Cardiac fibroblast (primary cell): Measurements from ENCODE around the gene CAPRIN1.

Source experiments
- DNase-seq, 2 donors: peaks; one replicate each; pipeline versions ENCODE4 v3.0.0 to v3.0.0-alpha.2; 2010; ENCODE audit warnings: low read depth in 2 of 2
- H3K4me3 ChIP-seq, 2 donors: replicated peaks in 1 of 2; 1 replicate in 1 of 2; 2 replicates in 1 of 2; pipeline ENCODE4 v1.5.1; 2011; ENCODE audit warnings: low read depth in 2 of 2, low read length in 2 of 2, mild to moderate bottlenecking in 2 of 2, moderate library complexity in 1 of 2
- TF ChIP-seq, protein P1 (sequence below): IDR thresholded peaks from one replicate; pipeline ENCODE4 v1.5.1; 2011; ENCODE audit warnings: low read depth, mild to moderate bottlenecking, low read length, inconsistent platforms

The CAPRIN1 gene

DNA sequence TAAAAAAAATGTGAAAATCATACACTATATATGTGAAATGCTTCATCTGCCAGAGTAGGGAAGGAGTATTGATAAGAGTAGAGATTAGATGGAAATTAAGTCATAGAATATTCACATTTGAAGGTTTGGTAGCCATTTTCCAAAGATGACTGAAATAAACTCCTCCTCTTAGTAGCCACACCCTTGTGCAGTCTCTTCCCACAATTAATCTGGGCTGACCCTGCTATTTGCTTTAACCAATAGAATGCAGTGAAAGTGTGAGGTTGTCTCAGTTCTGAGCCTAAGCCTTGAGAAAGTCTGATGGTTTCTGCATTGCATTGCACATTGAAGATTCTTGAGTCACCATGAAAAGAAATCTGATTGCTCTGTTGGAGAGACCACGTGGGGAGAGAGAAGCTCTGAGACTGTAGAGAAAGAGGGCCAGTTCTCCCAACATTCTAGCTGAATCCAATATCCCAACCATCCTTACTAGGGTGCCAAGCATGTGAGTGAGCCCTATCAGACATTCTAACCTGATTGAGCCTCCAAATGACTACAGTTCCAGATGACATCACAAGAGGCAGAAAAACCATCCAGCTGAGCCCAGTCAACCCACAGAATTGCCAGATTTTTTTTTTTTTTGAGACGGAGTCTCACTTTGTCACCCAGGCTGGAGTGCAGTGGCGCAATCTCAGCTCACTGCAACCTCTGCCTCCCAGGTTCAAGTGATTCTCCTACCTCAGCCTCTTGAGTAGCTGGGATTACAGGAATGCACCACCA, 29.4 kb upstream of the CAPRIN1 start:
- no peak overlapping the region for H3K4me3 ChIP-seq
- TF ChIP-seq, protein P1, sequence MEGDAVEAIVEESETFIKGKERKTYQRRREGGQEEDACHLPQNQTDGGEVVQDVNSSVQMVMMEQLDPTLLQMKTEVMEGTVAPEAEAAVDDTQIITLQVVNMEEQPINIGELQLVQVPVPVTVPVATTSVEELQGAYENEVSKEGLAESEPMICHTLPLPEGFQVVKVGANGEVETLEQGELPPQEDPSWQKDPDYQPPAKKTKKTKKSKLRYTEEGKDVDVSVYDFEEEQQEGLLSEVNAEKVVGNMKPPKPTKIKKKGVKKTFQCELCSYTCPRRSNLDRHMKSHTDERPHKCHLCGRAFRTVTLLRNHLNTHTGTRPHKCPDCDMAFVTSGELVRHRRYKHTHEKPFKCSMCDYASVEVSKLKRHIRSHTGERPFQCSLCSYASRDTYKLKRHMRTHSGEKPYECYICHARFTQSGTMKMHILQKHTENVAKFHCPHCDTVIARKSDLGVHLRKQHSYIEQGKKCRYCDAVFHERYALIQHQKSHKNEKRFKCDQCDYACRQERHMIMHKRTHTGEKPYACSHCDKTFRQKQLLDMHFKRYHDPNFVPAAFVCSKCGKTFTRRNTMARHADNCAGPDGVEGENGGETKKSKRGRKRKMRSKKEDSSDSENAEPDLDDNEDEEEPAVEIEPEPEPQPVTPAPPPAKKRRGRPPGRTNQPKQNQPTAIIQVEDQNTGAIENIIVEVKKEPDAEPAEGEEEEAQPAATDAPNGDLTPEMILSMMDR = no peak
- DNase-seq = no peak

DNA sequence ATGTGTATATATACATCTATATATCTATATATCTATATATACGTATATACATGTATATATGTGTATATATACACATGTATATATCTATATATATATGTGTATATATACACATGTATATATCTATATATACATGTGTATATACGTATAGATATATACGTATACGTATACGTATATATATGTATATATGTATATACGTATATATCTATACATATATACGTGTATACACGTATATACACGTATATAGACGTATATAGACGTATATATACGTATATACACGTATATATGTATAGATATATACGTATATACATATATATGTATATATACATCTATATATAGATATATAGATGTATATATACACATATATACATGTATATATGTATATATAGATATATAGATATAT, 25.1 kb upstream of the CAPRIN1 start:
- no peak overlapping the region for H3K4me3 ChIP-seq
- DNase-seq = no peak
- TF ChIP-seq, protein P1 = no peak

DNA sequence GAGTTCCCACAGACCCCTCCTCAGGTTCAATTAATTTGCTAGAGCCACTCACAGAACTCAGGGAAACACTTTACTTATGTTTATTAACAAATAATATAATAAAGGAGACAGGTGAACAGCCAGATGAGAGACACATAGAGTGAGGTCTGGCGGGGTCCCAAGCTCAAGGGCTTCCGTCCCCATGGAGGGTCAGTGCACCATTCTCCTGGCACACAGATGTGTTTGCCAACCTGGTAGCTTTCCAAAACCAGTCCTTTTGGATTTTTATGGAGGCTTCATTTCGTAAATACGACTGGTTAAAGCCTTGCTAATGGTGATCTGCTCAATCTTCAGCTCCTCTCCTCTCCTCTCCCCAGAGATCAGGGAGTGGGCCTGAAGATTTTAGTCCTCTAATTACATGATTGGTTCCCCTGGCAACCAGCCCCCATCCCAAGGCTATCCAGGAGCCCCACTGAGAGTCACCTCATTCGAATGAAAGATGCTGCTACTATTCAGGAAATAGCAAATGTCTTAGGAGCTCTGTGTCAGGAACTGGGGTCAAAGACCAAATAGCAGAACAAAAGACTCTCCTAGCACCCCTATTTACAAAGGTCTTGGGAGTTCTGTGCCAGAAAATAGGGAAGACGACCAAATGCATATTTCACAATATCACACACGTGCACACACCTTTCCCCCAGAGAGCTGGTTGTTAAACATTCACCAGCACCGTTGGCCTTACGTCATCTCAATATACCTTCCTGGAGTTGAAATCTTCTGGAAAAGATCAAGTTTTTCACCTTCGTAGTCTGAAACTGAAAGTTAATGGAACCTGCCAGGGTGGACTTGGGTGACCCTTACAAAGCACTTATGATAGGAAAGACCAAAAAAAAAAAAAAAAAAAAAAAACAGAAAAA, 23.8 kb upstream of the CAPRIN1 start:
- DNase-seq = no peak
- TF ChIP-seq, protein P1 = no peak
- H3K4me3 ChIP-seq = no peak overlapping the region

DNA sequence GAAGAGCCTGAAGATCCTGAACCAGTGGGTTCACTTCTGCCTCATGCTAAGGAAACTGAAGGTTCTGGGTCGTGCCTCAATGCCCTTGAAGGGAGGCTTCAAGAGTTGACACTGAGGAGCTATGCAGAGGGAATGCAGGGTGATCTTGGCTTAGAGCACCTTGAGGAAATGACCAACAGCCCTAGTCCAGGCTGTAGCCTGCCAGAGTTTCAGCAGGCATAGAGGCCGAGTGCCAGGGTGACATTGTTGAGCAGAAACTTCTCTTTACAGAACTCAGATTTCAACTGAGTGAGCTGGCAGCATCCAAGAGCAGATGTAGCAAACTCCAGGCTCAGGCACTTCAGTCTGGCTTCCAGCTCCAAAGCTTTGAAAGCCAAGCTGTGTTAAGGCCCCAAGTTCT, 23.1 kb upstream of the CAPRIN1 start:
- TF ChIP-seq, protein P1 = no peak
- DNase-seq = peak; percentile 4 to 56
- no peak overlapping the region for H3K4me3 ChIP-seq

DNA sequence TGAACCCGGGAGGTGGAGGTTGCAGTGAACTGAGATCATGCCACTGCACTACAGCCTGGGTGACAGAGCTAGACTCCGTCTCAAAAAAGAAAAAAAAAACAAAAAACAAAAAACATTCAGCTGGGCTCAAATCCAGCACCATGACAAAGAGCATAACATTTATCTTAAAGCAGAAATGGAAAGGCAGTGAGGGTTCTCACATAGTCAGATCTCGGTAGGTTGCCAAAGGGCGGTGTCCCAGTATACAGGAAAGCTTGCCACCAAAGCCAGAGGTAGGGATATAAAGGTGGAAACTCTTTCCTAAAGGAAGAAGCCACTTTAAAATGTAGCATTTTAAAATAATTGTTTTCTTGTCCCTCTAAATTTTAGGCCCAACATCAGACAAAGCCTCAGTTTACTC, 22.4 kb upstream of the CAPRIN1 start:
- TF ChIP-seq, protein P1 = no peak
- H3K4me3 ChIP-seq = no peak overlapping the region
- DNase-seq = peak; percentile 29 to 49

DNA sequence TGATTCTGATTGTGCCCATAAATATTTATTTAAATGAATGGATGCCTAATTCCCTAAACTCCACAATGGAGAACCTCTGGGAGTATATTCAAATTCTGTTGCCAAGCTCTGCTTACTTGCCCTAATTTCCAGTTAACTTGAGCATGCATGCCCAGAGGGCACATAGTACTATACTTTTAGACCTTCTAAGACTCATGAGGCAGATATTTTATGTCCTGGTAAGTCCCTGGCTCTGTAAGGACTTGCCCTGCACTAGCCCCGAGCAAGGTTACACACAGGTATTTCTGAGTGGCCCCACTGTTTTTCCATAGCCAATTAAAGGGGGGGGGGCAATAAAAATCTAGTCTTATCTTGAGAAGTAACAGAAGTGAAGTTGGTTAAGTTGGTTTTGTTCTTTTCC, 21.1 kb upstream of the CAPRIN1 start:
- TF ChIP-seq, protein P1 = no peak
- H3K4me3 ChIP-seq = no peak overlapping the region
- no peak for DNase-seq
